Bronchial epithelial cell (primary cell): Measurements from ENCODE around the gene ADAMTS9. TPM values are rescaled to one million over a fixed set of nuclear protein-coding genes. Genes with fewer than 3 reads are reported as not detected.

Source experiments
- DNase-seq: peaks from one replicate; pipeline ENCODE4 v3.0.0-alpha.2; 2010; ENCODE audit warnings: low read depth
- FAIRE-seq: peaks from 2 replicates; lab custom pipeline; 2011; peaks lifted over from hg19 to GRCh38; lab: Jason Lieb, UNC
- H3K27me3 ChIP-seq: 2 replicates; pipeline ENCODE4 v1.5.1; 2011; ENCODE audit warnings: low read length; ENCODE audit not compliant: control insufficient read depth, insufficient read depth
- H3K36me3 ChIP-seq: 2 replicates; pipeline ENCODE4 v1.5.1; 2011; ENCODE audit warnings: low read length; ENCODE audit not compliant: control insufficient read depth, insufficient read depth
- H3K4me3 ChIP-seq: 2 replicates; pipeline ENCODE4 v1.5.1; 2011; ENCODE audit warnings: mild to moderate bottlenecking, low read depth, low read length, control low read depth
- total RNA-seq: library from RNA; depleted of rRNA; stranded (reverse); fragments of >200 nt; gene quantifications from 2 replicates; pipeline ENCODE4 v1.2.1, GENCODE V29; 2014
- TF ChIP-seq, protein P1 (sequence below): IDR thresholded peaks from 2 replicates; pipeline ENCODE4 v1.5.1; 2011; ENCODE audit warnings: mild to moderate bottlenecking, moderate library complexity, low read length, control low read depth, inconsistent platforms; ENCODE audit not compliant: insufficient read depth, severe bottlenecking

Gene ADAMTS9
- total RNA-seq, 1 donor from 2014 or later = 0.26 TPM

DNA sequence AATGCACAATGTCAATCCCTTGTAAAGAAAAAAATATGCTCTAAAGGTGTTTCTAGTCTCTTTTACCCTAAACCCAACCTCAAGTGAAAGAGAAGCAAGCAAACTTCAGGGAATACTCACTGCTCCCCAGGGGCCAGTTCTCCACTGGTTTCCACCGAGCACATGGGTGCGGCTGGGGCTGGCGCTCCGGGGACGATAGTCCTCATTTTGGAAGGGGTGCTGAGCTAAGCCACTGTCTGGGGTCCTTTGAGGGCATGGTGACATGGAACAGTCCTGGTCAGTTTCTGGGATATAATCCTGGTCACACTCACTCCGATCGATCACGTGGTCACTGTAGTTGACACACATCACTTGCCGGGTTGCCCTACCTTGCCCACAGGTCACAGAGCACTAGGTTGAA, 86.0 kb downstream of the ADAMTS9 start:
- H3K4me3 ChIP-seq = no peak overlapping the region
- no peaks in the 10 kb centered on the region for H3K27me3 ChIP-seq
- DNase-seq (no peak), FAIRE-seq (no peak)
- TF ChIP-seq, protein P1, sequence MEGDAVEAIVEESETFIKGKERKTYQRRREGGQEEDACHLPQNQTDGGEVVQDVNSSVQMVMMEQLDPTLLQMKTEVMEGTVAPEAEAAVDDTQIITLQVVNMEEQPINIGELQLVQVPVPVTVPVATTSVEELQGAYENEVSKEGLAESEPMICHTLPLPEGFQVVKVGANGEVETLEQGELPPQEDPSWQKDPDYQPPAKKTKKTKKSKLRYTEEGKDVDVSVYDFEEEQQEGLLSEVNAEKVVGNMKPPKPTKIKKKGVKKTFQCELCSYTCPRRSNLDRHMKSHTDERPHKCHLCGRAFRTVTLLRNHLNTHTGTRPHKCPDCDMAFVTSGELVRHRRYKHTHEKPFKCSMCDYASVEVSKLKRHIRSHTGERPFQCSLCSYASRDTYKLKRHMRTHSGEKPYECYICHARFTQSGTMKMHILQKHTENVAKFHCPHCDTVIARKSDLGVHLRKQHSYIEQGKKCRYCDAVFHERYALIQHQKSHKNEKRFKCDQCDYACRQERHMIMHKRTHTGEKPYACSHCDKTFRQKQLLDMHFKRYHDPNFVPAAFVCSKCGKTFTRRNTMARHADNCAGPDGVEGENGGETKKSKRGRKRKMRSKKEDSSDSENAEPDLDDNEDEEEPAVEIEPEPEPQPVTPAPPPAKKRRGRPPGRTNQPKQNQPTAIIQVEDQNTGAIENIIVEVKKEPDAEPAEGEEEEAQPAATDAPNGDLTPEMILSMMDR = no peak
- no peaks in the 10 kb centered on the region for H3K36me3 ChIP-seq

DNA sequence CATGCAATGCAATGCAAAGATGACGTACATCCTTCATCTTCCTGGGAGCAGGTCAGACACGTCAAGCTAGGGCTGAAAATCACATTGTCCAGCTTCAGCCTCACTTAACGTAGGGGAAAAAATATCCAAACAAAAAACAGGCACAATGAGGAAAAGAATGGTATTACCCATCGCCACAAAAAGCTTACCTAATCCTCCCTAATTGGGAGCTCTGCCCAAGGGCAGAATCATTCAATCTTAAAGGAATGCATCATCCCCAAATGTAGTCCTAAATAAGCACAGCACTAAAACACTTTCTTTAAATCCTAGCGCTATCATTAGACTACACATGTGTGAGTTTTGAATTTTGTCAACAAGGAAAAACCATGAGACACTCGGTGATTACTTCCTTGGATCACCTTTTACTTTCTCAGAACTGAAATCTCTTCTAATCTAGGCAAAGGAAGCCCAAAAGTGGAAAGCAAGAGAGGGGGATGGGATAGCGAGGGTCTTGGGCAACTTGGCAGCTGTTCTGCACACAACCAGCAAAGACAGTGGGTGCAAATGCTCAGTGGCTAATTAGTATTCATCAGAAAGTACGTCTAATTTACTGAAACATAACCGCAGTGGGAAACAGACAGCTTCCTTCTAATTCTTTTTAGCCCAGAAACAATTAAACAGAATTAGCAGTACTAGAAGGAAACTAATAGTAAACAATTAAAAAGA, 87.4 kb downstream of the ADAMTS9 start:
- DNase-seq = no peak
- no peak overlapping the region for H3K4me3 ChIP-seq

GRCh38 chr3:64599651-64600050, 88.1 kb downstream of the ADAMTS9 start:
- TF ChIP-seq, protein P1 = no peak
- Histone ChIP-seq H3K27me3 (no peaks in the 10 kb centered on the region), H3K4me3 (no peak overlapping the region), H3K36me3 (no peaks in the 10 kb centered on the region)
- FAIRE-seq = no peak
- no peak for DNase-seq

More for the DNA sequence above, 87.4 kb downstream of the ADAMTS9 start:
- H3K27me3 ChIP-seq = no peaks in the 10 kb centered on the region
- TF ChIP-seq, protein P1 = no peak
- FAIRE-seq = no peak
- no peaks in the 10 kb centered on the region for H3K36me3 ChIP-seq

GRCh38 chr3:64595253-64595694, 92.5 kb downstream of the ADAMTS9 start:
- Histone ChIP-seq H3K27me3 (no peaks in the 10 kb centered on the region), H3K36me3 (no peaks in the 10 kb centered on the region), H3K4me3 (no peak overlapping the region)
- TF ChIP-seq, protein P1 = no peak
- DNase-seq = peak; percentile 72
- no peak for FAIRE-seq

GRCh38 chr3:64594134-64594533, 93.7 kb downstream of the ADAMTS9 start:
- Histone ChIP-seq H3K36me3 (no peaks in the 10 kb centered on the region), H3K27me3 (no peaks in the 10 kb centered on the region), H3K4me3 (no peak overlapping the region)
- TF ChIP-seq, protein P1 = no peak
- no peak for DNase-seq
- no peak for FAIRE-seq
